ENCODE results near the gene SMPD3.

The SMPD3 gene

GRCh38 chr16:68403177-68403576 is 45.1 kb downstream of the SMPD3 start:
- DNase-seq (ENCODE audit: low read depth), result no peak

GRCh38 chr16:68402748-68403040 is 45.6 kb downstream of the SMPD3 start:
- DNase-seq (ENCODE audit: low read depth), result no peak

- DNase-seq (ENCODE audit: low read depth), result no peak
Measured at GRCh38 chr16:68401871-68402747, 46.2 kb downstream of the SMPD3 start.

- no peak for DNase-seq (ENCODE audit: low read depth)
Measured at GRCh38 chr16:68400924-68401460, 47.3 kb downstream of the SMPD3 start.

- DNase-seq (ENCODE audit: low read depth), result no peak
Measured at GRCh38 chr16:68400083-68400923, 48.0 kb downstream of the SMPD3 start.

GRCh38 chr16:68399456-68399855 is 48.9 kb downstream of the SMPD3 start:
- DNase-seq (ENCODE audit: low read depth), result no peak

- no peak for DNase-seq (ENCODE audit: low read depth)
Measured at GRCh38 chr16:68397710-68398201, 50.6 kb downstream of the SMPD3 start.

- no peak for DNase-seq (ENCODE audit: low read depth)
Measured at GRCh38 chr16:68396481-68396880, 51.8 kb downstream of the SMPD3 start.

- DNase-seq (ENCODE audit: low read depth), result no peak
Measured at GRCh38 chr16:68395815-68396214, 52.5 kb downstream of the SMPD3 start.

- no peak for DNase-seq (ENCODE audit: low read depth)
Measured at GRCh38 chr16:68395167-68395786, 53.0 kb downstream of the SMPD3 start.

GRCh38 chr16:68393333-68393732 is 55.0 kb downstream of the SMPD3 start:
- DNase-seq (ENCODE audit: low read depth), result no peak

- DNase-seq (ENCODE audit: low read depth), result no peak
Measured at GRCh38 chr16:68389750-68390371, 58.4 kb downstream of the SMPD3 start.

GRCh38 chr16:68389006-68389405 is 59.3 kb downstream of the SMPD3 start:
- no peak for DNase-seq (ENCODE audit: low read depth)

- no peak for DNase-seq (ENCODE audit: low read depth)
Measured at GRCh38 chr16:68388124-68388523, 60.2 kb downstream of the SMPD3 start.

GRCh38 chr16:68387301-68387700 is 61.0 kb downstream of the SMPD3 start:
- no peak for DNase-seq (ENCODE audit: low read depth)

- no peak for DNase-seq (ENCODE audit: low read depth)
Measured at GRCh38 chr16:68386628-68387027, 61.7 kb downstream of the SMPD3 start.

GRCh38 chr16:68385371-68385770 is 62.9 kb downstream of the SMPD3 start:
- no peak for DNase-seq (ENCODE audit: low read depth)

GRCh38 chr16:68384288-68385161 is 63.8 kb downstream of the SMPD3 start:
- DNase-seq (ENCODE audit: low read depth), result no peak

- no peak for DNase-seq (ENCODE audit: low read depth)
Measured at GRCh38 chr16:68383858-68384257, 64.5 kb downstream of the SMPD3 start.

- no peak for DNase-seq (ENCODE audit: low read depth)
Measured at GRCh38 chr16:68382296-68382718, 66.0 kb downstream of the SMPD3 start.

GRCh38 chr16:68381363-68381724 is 67.0 kb downstream of the SMPD3 start:
- no peak for DNase-seq (ENCODE audit: low read depth)

All from fibroblast of the conjunctiva (primary cell).